GM13977 (cell line): Measurements from ENCODE around the gene CALN1.

Source experiments
- DNase-seq: peaks from one replicate; pipeline ENCODE4 v3.0.0; 2012; ENCODE audit warnings: low spot score
- CTCF ChIP-seq: IDR thresholded peaks from 2 replicates; pipeline ENCODE4 v1.5.1; 2012; ENCODE audit warnings: mild to moderate bottlenecking, control low read depth; ENCODE audit not compliant: insufficient read depth; ENCODE audit errors: extremely low read depth, missing control alignments
- in situ Hi-C: fragments of 300-500 bp; cut with MboI; formaldehyde crosslinking; loops from one replicate; pipeline ENCODE4 v1.12.0; 2022; ENCODE audit warnings: low sequenced_read_pairs, low pct_unique_long_range_greater_than_20kb, mixed read lengths, inconsistent platforms; ENCODE audit not compliant: unreplicated experiment

CALN1 gene

GRCh38 chr7:72281308-72281707 is 130.8 kb downstream of the CALN1 start:
- DNase-seq: no peak
- in situ Hi-C loops: no loop called here
- TF ChIP-seq CTCF: no peak

- in situ Hi-C loops: no loop called here
- no peak for DNase-seq
- TF ChIP-seq CTCF: no peak
Measured at GRCh38 chr7:72279203-72279602, 132.9 kb downstream of the CALN1 start.

GRCh38 chr7:72278550-72278949 is 133.6 kb downstream of the CALN1 start:
- in situ Hi-C loops: no loop called here
- no peak for TF ChIP-seq CTCF
- DNase-seq: no peak

- TF ChIP-seq CTCF: no peak
- in situ Hi-C loops: no loop called here
- DNase-seq: no peak
Measured at GRCh38 chr7:72275382-72276070, 136.6 kb downstream of the CALN1 start.

- in situ Hi-C loops: no loop called here
- no peak for DNase-seq
- no peak for TF ChIP-seq CTCF
Measured at GRCh38 chr7:72272479-72272878, 139.7 kb downstream of the CALN1 start.

- no peak for DNase-seq
- TF ChIP-seq CTCF: no peak
- in situ Hi-C loops: no loop called here
Measured at GRCh38 chr7:72268796-72269195, 143.3 kb downstream of the CALN1 start.

GRCh38 chr7:72268090-72268489 is 144.0 kb downstream of the CALN1 start:
- in situ Hi-C loops: no loop called here
- no peak for DNase-seq
- no peak for TF ChIP-seq CTCF
